NCI-H510A treated with DMSO at 0.1 percent for 48 hours (cell line): ENCODE data around the gene PDE6C.

Experiments
- DNase-seq: peaks from one replicate; lab custom pipeline; 2025; lab: John Stamatoyannopoulos, UW

Gene PDE6C

GRCh38 chr10:93594518-93594917, 17.8 kb upstream of the PDE6C start:
- DNase-seq = no peak

DNA sequence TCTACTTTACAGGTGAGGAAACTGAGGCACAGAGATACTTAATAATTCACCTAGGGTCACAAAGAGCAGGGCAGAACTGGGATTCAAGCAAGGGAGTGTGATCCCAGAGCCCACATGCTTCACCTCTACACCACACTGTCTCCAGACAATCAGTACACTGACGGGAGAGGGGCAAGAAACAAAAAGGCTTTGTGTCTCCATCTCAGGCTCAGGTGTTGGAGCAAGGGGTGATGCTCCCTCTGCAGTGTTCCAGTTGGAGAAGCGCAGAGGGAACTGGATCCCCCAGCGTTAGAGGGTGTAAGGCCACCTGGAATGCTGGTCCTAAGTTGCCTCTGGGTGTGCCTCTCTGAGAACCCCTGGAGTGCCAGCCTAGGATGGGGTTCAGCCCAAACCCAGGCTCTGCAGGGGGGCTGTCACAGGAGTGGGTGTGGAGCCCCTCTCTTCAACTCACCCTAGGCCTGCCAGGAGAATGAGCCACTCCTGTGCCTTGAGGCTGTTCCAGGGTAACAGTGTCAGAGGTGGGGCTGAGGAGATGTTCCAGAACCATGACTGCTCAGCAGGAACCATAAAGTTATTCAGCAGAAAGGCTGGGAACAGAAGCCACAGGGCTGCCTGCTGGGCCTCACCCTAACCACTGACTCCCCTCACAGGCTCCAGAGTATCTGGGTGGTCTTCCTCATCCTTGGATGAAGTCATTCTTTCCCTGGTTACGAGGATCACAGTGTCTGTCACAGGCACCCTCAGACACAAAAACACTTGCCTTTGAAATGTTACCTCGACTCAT, 16.8 kb upstream of the PDE6C start:
- no peak for DNase-seq

DNA sequence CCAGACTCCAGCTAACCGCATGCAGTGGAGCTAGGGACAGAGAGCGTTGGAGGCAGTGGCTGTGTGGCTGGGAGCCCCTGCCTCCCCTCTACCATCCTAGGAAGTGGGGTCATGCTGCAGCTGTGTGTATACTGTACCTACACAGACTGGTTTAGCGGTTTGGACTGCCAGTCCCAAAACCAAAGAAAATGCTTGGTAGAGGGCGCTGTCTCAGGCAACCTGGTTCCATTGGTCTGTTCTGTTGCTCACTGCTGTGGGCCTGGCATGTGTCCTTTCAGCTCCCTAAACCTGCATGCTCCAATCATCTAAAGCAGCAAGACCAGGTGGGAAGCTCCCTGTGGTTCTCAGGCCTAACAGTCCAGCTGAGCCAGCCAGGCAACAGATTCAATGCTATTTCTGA, 15.8 kb upstream of the PDE6C start:
- no peak for DNase-seq

DNA sequence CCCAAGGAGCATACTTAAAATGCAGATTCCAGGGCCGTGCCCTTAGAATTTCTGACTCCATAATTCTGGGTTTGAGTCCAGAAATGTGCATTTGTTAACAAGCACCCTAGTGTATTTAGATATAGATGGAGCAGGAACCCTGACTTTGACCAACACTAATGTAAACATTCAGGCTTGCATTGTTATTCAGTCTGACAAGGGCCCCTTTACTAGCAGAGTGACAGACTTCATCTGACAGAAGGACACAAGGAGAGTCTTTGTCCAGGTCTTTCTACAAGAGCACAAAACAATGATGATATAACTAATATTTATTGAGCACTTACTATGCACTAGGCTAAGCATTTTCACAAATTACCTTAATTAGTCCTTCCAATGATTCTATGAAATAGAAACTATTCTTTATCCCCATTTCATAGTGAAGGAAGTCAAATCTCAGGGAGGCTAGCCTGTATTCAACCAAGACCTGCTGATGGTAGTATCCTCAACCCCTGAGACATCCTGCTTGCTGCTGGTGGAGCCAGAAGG, 15.2 kb upstream of the PDE6C start:
- DNase-seq = no peak

- DNase-seq = no peak
Measured at GRCh38 chr10:93598157-93598556, 14.2 kb upstream of the PDE6C start.

DNA sequence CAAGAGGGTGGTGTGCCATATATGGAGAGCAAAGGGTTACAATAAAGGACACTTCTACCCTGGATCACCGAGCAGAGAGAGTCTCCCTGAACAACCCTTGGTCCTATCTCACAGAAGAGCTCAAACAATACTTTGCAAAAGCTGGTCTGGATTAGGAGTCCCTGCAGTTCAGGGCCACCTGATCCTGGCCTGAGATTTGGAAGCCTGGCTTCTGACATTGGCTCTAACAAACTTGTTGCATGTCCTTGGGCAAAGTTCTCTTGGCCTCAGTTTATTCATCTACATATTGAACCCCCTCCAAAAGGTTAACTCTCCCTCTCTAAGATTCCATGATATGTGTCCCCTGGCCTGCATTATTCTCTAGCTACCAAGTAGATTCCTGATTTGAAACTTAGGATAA, 13.0 kb upstream of the PDE6C start:
- DNase-seq = no peak

GRCh38 chr10:93599778-93600177, 12.6 kb upstream of the PDE6C start:
- DNase-seq = no peak

DNA sequence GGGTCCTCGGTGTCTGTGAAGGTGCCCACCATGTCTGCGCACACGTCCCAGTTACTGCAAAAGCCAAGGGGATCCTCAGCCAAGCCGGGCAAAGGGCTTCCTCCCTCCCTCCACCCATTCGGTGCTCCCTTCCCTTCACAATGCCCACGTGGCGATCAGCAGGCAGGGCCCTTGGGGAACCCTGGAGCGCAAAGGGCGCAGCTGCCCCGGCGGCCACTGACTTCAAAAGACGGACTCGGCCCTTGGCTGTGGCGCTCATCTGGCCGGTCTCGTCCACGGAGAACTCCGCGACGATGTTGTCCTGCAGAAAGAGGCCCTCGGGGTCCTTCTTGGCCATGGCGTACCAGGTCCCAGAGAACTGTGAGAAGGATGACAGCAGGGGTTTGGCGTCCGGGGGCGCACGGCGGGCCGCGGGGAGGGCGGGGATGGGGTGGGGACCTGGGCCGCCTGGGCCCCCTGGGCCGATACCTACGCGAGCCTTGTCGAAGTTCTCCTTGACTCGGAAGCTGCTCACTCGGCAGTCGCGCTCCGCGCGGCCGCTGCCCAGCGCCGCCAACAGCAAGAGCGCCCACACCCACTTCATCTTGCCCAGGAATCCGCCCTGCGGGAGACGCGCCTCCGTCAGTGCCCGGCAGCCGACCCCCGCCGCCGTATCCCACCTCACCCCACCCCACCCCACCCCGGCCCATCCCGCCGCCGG, 11.7 kb upstream of the PDE6C start:
- DNase-seq = no peak

DNA sequence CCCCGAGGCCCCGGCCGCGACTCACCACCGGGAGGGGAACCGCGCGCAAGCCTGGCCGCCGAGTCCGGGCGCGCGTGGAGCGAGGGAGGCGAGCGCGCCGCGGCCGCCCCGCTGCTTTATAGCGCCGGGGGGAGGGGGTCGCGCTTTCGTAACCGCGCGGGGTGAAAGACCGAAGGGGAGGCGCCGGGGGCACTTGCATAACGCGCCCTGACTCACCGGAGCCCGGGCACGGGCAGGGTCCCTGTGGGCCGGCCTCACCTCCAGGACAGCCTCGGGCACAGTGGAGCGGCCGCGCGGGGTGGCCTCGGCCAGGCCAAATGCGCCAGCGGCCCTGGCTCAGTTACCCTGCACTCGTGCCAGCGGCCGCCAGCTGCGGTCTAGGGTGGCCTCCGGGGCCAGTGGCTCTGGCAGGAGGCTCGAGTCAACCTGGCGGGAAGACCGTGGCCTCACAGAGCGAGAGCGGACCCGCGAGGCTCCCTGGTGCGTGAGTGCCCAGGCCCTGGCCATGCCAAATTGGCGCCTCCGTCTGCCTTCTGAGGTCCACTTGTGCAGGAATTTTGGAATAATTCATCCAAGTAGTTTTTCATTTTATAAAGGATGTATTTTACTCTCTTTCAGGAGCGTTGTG, 11.1 kb upstream of the PDE6C start, which contains the start of gene RBP4:
Gene RBP4 (minus strand): TSS at position 90 of the 628 bp plus-strand sequence. CDS start 207 bp downstream, outside the sequence.
- no peak for DNase-seq

- DNase-seq = no peak
Measured at GRCh38 chr10:93601774-93602162, 10.6 kb upstream of the PDE6C start.

DNA sequence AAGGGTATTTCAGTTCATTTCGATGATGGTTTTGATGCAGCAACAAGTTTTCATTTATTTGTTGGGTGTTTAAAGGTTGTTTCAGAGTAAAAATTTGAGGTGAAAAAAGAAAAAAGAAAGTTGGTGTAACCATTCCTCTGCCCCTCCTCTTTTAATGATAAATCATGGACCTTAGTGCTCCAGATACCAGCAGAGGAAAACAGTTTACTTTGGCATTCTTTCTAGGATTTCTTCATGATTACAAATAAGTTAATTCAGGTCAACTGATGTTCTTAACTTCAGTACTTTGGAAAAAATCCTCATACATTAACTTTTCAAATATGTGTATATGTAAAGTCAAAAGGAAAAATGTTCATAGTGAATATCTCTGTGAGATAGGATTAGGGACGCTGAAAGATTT, 9.3 kb upstream of the PDE6C start:
- no peak for DNase-seq

DNA sequence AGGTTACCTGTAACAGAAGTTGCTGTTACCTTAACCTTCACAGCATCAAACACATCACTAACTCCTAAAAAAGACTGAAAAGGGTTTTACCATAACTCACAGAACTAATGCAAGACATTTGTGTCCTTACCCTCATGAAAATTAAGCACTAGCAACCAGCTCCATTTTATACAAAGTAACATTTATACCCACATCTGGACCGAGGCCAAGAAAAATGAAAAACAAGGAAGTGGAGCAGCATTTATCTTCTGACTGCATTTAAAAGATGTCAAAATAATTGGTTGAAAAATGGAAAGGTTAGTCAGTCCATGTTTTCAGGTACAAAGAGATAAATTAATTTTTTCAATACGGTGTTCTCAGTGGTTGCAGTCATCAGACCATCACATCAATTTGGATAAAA, 8.2 kb upstream of the PDE6C start:
- DNase-seq = no peak

- DNase-seq = no peak
Measured at GRCh38 chr10:93608421-93608820, 3.9 kb upstream of the PDE6C start.

GRCh38 chr10:93613126-93613525, 789 bp downstream of the PDE6C start:
- DNase-seq = no peak

DNA sequence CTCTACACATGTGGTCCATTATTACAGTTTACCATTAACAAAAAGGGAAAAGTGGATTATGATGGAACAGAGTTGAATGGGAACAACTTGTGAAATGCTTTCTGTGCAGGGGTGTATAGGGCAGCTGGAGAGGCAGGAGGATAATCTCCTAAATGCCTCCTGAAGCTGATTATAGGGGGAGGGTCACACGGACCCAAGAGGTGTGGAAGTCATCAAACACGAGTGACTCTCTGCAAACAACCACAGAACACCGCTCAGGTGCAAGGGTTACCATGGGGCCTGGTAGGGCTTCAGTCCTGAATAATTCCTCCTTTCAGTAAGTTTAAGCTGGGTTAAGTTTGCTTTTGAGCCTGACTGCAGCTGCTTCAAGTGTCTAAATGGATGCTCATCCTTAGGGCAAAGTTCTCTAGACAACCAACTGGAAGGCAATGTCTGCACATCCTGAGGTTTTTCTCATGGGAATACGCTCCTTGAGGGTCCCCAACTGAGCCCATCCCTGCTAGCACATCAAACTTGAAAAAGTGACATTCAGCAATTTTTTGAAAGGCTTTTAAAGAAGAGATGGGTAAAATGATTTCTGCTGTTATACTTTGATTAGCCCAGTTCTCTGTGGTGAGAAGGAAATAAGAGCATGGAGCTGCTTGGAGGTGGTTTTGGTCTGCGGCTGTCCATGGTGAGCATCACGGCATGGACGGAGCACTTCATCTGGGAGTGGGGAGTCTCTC, 1.9 kb downstream of the PDE6C start:
- DNase-seq = no peak

DNA sequence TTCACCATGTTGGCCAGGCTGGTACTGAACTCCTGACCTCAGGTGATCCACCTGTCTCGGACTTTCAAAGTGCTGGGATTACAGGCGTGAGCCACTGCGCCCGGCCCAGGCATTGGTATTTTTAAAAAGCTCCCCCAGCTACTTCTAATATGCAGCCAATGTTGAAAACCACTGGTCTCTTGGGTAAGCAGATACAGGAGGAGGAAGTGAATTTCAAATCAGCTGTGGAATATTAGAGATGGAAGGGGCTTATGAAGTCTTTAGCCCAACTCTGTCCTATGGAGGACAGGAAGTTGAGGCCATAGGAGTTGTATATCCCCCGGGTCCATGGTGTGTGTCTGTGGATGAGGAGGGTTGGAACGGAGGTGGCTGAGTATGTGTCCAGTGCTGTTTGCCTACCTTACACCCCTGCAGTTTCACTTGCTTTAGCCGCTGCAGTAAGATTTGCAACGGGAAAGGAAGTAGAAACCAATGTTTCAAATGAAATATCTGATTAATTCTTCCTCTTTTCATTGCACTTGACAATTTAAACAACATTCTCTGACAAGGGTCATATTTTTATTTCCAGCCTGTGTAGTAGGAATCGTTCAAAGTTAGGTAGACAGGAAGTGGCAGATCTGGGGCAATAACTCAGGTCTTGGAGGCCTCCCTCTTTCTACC, 3.4 kb downstream of the PDE6C start:
- no peak for DNase-seq

DNA sequence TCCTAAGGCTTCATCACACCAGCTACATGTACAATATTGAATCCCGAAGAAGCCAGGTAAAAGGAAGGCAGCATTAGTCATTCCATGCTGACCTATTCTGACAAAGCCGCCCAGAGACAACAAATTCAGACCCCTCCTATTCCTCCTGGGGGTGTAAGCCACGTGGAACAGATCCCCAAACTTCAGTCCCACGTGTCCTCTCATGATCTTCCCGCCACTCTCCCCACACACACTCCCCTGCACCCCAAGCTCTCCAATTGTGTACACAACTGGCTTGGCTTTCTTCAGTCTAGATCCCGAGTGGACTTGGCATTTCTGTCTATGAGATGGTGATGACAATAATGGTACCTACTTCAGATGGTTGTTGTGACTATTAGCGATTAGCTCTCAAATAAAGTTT, 8.6 kb downstream of the PDE6C start:
- no peak for DNase-seq

GRCh38 chr10:93622942-93623341, 10.6 kb downstream of the PDE6C start:
- DNase-seq = no peak

DNA sequence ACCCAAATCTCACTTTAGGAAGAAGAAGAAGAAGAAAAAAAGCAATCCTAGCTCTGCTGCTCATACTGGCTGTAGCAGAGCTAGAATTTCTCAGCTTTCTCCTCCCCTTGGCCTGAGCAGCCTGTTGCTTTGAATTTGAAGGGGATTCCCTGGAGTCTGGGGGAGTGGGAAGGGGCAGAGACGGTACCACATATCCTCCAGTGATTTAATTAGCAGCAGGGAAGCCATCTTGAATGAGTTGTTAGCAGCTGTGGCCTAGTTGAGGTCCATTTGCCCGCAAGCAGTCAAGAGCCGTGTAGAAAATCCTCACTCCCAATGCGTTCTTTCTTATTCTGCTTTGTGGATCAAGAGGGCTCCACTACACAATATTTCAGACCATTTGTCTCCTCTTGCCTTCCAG, 16.5 kb downstream of the PDE6C start:
- DNase-seq = no peak

GRCh38 chr10:93629647-93630305, 17.4 kb downstream of the PDE6C start:
- peak; percentile 41 for DNase-seq
